ENCODE results near the gene PAM. TPM values are rescaled to one million over a fixed set of nuclear protein-coding genes. Genes with fewer than 3 reads are reported as not detected.

The PAM gene
- total and polyA plus RNA-seq, 2 of the 8 experiments (the other 6 are each of a cell fraction or from before 2014, with no cell fraction given) = 30.4 to 67.8 TPM

DNA sequence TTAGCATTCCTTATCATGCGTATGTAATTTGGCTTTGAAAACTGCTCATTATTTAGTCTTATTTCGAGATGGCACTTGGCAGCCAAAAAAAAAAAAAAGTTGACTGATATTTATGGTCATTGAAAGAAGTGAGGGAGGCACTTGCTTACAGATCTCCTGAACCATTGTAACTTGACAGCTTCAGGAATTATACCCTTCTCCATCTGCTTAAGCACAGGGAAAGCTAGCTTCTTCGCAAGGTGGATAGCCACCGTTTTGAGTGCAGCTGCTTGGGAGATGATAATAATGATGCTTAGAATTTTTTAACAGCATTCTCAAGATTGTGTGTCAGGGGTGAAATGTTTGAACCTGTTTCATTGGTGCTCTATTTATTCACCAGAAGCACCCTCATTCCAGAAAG lies 248.8 kb downstream of the PAM start:
- Histone ChIP-seq H3K36me3 (ENCODE audit: control insufficient read depth in 2 of 4, insufficient read depth in 4 of 4, low read length in 3 of 4) (0 out of 8 replicates have a peak, but pooled peaks cover 0 to 3% (median 0%) of the 10 kb centered on the region in 4 experiments), H4K5ac (ENCODE audit: insufficient read length, low read depth, low read length) (no peak overlapping the region), H3K9me3 (ENCODE audit: insufficient read depth in 2 of 2, low read depth in 1 of 2, low read length in 1 of 2) (0 out of 4 replicates have a peak, but pooled peaks cover 0 to 3% of the 10 kb centered on the region in 2 experiments), H2BK120ac (replicated peaks; ENCODE audit: low read depth, low read length) (no peak overlapping the region), H2BK5ac (ENCODE audit: low read depth, low read length) (no peak overlapping the region), H3K4me3 (ENCODE audit: extremely low read depth in 1 of 4, insufficient read depth in 2 of 4, low read depth in 3 of 4, low read length in 4 of 4) (no peak overlapping the region), H4K91ac (replicated peaks; ENCODE audit: insufficient read length, low read length) (no peak overlapping the region), H3K79me1 (ENCODE audit: low read depth, low read length) (no peaks in the 10 kb centered on the region), H2BK20ac (ENCODE audit: low read length) (no peak overlapping the region), H4K8ac (ENCODE audit: extremely low read depth, insufficient read depth, low read length) (no peak overlapping the region), H3K23me2 (ENCODE audit: low read depth, low read length) (no peaks in the 10 kb centered on the region; the same call in 1 of the 2 replicates), H3K4me2 (ENCODE audit: insufficient read depth in 1 of 2, low read depth in 2 of 2, low read length in 2 of 2) (no peak overlapping the region), H2BK12ac (ENCODE audit: low read depth, low read length) (no peak overlapping the region), H3K18ac (ENCODE audit: extremely low read depth, low read length) (no peak overlapping the region), H3K9ac (replicated peaks in 1 of 4; ENCODE audit: extremely low read depth in 1 of 4, low read depth in 3 of 4, low read length in 3 of 4) (no peak overlapping the region), H2BK15ac (ENCODE audit: low read length) (no peak overlapping the region), H3K27me3 (replicated peaks in 1 of 4; ENCODE audit: control insufficient read depth in 3 of 4, extremely low read depth in 1 of 4, insufficient read depth in 3 of 4, low read length in 3 of 4) (no peaks in the 10 kb centered on the region), H3K4me1 (replicated peaks in 1 of 4; ENCODE audit: control insufficient read depth in 3 of 4, insufficient read depth in 4 of 4, low read length in 3 of 4) (no peaks in the 10 kb centered on the region), H4K20me1 (replicated peaks in 1 of 2; ENCODE audit: control insufficient read depth in 1 of 2, insufficient read depth in 2 of 2, low read length in 2 of 2) (no peaks in the 10 kb centered on the region), H3K14ac (ENCODE audit: insufficient read length) (no peak overlapping the region), H3K79me2 (ENCODE audit: control insufficient read depth in 1 of 2, insufficient read depth in 2 of 2, low read length in 2 of 2) (no peaks in the 10 kb centered on the region), H3K27ac (ENCODE audit: low read depth, low read length) (no peak overlapping the region), H2AFZ (ENCODE audit: low read length) (no peak overlapping the region), H2AK5ac (ENCODE audit: low read depth, low read length) (no peak overlapping the region), H3K23ac (ENCODE audit: insufficient read length) (no peak overlapping the region), H3K56ac (replicated peaks; ENCODE audit: insufficient read length, low read depth, low read length) (no peak overlapping the region), H3K4ac (replicated peaks; ENCODE audit: insufficient read length, low read depth, low read length) (no peak overlapping the region)
- FAIRE-seq = no peak
- WGBS, 2 experiments (ENCODE audit: extremely low coverage in 1 of 2, insufficient coverage in 1 of 2, insufficient read length in 1 of 2, insufficient replicate concordance in 2 of 2, low coverage in 1 of 2, low lambda C conversion rate in 2 of 2, missing lambda C conversion rate in 1 of 2) = 93% methylated on average over 4 of the region's 4 CpGs; no CpG with 5 or more reads in 1 of the 2 experiments
- ChIA-PET CTCF (ENCODE audit: partially characterized antibody) (interaction anchor here (0.8 to 2.2 kb wide), 3 partner anchors 10 to 37 kb away, joined by 3 to 5 read pairs (median 5); no protein-coding TSS in a partner anchor), POLR2A (ENCODE audit: partially characterized antibody) (interaction anchor here (0.7 kb wide), 1 partner anchor 116 kb away, joined by 3 read pairs; the partner anchor contains the start of genes GIN1 and PPIP5K2)
- no peak for DNase-seq (ENCODE audit: low read depth in 1 of 2, low spot score in 2 of 2)
- TF ChIP-seq, protein P1, sequence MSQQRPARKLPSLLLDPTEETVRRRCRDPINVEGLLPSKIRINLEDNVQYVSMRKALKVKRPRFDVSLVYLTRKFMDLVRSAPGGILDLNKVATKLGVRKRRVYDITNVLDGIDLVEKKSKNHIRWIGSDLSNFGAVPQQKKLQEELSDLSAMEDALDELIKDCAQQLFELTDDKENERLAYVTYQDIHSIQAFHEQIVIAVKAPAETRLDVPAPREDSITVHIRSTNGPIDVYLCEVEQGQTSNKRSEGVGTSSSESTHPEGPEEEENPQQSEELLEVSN (IDR thresholded peaks at IDR 0.05) = no peak
- TF ChIP-seq, protein P2, sequence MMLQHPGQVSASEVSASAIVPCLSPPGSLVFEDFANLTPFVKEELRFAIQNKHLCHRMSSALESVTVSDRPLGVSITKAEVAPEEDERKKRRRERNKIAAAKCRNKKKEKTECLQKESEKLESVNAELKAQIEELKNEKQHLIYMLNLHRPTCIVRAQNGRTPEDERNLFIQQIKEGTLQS (IDR thresholded peaks at IDR 0.05; ENCODE audit: insufficient read depth, low read depth, low read length) = no peak
- no peak for TF ChIP-seq RAD21 (IDR thresholded peaks at IDR 0.05 in 1 of 2, conservative IDR thresholded peaks at IDR 0.05 in 1 of 2; ENCODE audit: low read depth in 2 of 2, low read length in 2 of 2)
- no peak for TF ChIP-seq CTBP2 (IDR thresholded peaks at IDR 0.05; ENCODE audit: borderline replicate concordance, insufficient read depth, insufficient read length, low read length)
- no peak for TF ChIP-seq FOSL1 (IDR thresholded peaks at IDR 0.05; ENCODE audit: insufficient read depth, low read depth, low read length)
- TF ChIP-seq ZNF274 (IDR thresholded peaks at IDR 0.05; ENCODE audit: borderline replicate concordance, extremely low read depth, low read length) = no peak
- TF ChIP-seq, protein P3, sequence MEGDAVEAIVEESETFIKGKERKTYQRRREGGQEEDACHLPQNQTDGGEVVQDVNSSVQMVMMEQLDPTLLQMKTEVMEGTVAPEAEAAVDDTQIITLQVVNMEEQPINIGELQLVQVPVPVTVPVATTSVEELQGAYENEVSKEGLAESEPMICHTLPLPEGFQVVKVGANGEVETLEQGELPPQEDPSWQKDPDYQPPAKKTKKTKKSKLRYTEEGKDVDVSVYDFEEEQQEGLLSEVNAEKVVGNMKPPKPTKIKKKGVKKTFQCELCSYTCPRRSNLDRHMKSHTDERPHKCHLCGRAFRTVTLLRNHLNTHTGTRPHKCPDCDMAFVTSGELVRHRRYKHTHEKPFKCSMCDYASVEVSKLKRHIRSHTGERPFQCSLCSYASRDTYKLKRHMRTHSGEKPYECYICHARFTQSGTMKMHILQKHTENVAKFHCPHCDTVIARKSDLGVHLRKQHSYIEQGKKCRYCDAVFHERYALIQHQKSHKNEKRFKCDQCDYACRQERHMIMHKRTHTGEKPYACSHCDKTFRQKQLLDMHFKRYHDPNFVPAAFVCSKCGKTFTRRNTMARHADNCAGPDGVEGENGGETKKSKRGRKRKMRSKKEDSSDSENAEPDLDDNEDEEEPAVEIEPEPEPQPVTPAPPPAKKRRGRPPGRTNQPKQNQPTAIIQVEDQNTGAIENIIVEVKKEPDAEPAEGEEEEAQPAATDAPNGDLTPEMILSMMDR (IDR thresholded peaks at IDR 0.05; ENCODE audit: control extremely low read depth in 1 of 3, insufficient read depth in 1 of 3, low read depth in 1 of 3, low read length in 3 of 3) = no peak
- TF ChIP-seq SIN3A (conservative IDR thresholded peaks at IDR 0.05 in 1 of 2, IDR thresholded peaks at IDR 0.05 in 1 of 2; ENCODE audit: low read depth in 1 of 2, low read length in 2 of 2) = no peak

All from H1 (cell line).